Common myeloid progenitor, CD34-positive (primary cell): ENCODE measurements around the gene CFP.

ENCODE experiments used
- CTCF ChIA-PET: fragments of 350-600 bp; sonication (Branson Sonifier 250); formaldehyde crosslinking; loops from one replicate; lab custom pipeline; 2021; ENCODE audit warnings: antibody characterized with exemption; lab: Charles Lee
- POLR2A ChIA-PET: fragments of 350-600 bp; sonication (Branson Sonifier 250); formaldehyde crosslinking; loops from one replicate; lab custom pipeline; 2021; ENCODE audit warnings: antibody characterized with exemption; lab: Charles Lee
- DNase-seq, 3 donors: peaks; one replicate each; pipeline versions ENCODE4 v3.0.0 to v3.0.0-alpha.2; 2013
- H3K27ac ChIP-seq, 2 experiments: 1 replicate in 1 of 2; 2 replicates in 1 of 2; pipeline ENCODE4 v1.7.0; 2013; ENCODE audit warnings: inconsistent platforms in 2 of 2, low read length in 2 of 2, mild to moderate bottlenecking in 2 of 2, low read depth in 1 of 2, moderate library complexity in 1 of 2; ENCODE audit not compliant: severe bottlenecking in 2 of 2, insufficient read depth in 1 of 2, poor library complexity in 1 of 2
- H3K27me3 ChIP-seq, 5 experiments: replicated peaks in 2 of 5; 1 replicate in 3 of 5; 2 replicates in 2 of 5; pipeline versions ENCODE4 v1.6.1 to v1.7.0; 2013; ENCODE audit warnings: low read length in 4 of 5, mild to moderate bottlenecking in 2 of 5, moderate library complexity in 2 of 5, inconsistent platforms in 1 of 5; ENCODE audit not compliant: insufficient read depth in 5 of 5, control insufficient read depth in 4 of 5
- H3K36me3 ChIP-seq, 4 experiments: 1 replicate in 2 of 4; 2 replicates in 2 of 4; pipeline versions ENCODE4 v1.6.1 to v1.7.0; 2013; ENCODE audit warnings: low read length in 3 of 4, control low read depth in 1 of 4, mild to moderate bottlenecking in 1 of 4; ENCODE audit not compliant: control insufficient read depth in 4 of 4, insufficient read depth in 4 of 4
- H3K4me1 ChIP-seq, 4 experiments: 1 replicate in 3 of 4; 2 replicates in 1 of 4; pipeline versions ENCODE4 v1.6.1 to v1.7.1; 2013; ENCODE audit warnings: low read length in 3 of 4, mild to moderate bottlenecking in 3 of 4, control low read depth in 1 of 4, inconsistent platforms in 1 of 4, moderate library complexity in 1 of 4; ENCODE audit not compliant: control insufficient read depth in 4 of 4, insufficient read depth in 4 of 4; ENCODE audit errors: control extremely low read depth in 1 of 4
- H3K4me3 ChIP-seq, 7 experiments: 1 replicate in 4 of 7; 2 replicates in 3 of 7; pipeline versions ENCODE4 v1.5.1 to v1.7.0; 2013; ENCODE audit warnings: mild to moderate bottlenecking in 7 of 7, low read length in 6 of 7, moderate library complexity in 6 of 7, inconsistent platforms in 2 of 7, low read depth in 2 of 7, control low read depth in 1 of 7; ENCODE audit not compliant: insufficient read depth in 4 of 7, control insufficient read depth in 1 of 7; ENCODE audit errors: extremely low read depth in 1 of 7
- H3K9me3 ChIP-seq, 5 experiments: 1 replicate in 4 of 5; 2 replicates in 1 of 5; pipeline versions ENCODE4 v1.6.1 to v1.7.1; 2013; ENCODE audit warnings: low read length in 4 of 5, mild to moderate bottlenecking in 2 of 5, inconsistent platforms in 1 of 5, low read depth in 1 of 5, moderate library complexity in 1 of 5; ENCODE audit not compliant: control insufficient read depth in 4 of 5, insufficient read depth in 2 of 5; ENCODE audit errors: control extremely low read depth in 1 of 5
- WGBS: methylation state at CpG from one replicate; pipeline ENCODE4 v1.1.5; 2013; ENCODE audit not compliant: insufficient coverage; 5-methylcytosine and 5-hydroxymethylcytosine counted together

The CFP gene

GRCh38 chrX:47593522-47593921, 36.2 kb downstream of the CFP start:
- ChIA-PET POLR2A (no interaction called here), CTCF (no interaction called here)
- H3K4me1 ChIP-seq: no peaks in the 10 kb centered on the region
- no peak overlapping the region for H3K4me3 ChIP-seq
- H3K9me3 ChIP-seq: peaks cover 0 to 6% (median 2%) of the 10 kb centered on the region in 5 experiments
- DNase-seq: no peak
- no peaks in the 10 kb centered on the region for H3K36me3 ChIP-seq
- 86% methylated on average over 1 of the region's 4 CpGs for WGBS
- no peaks in the 10 kb centered on the region for H3K27me3 ChIP-seq
- no peak overlapping the region for H3K27ac ChIP-seq

- ChIA-PET POLR2A (no interaction called here), CTCF (no interaction called here)
- Histone ChIP-seq H3K27me3 (peaks cover 0 to 2% (median 0%) of the 10 kb centered on the region in 5 experiments), H3K4me3 (no peak overlapping the region), H3K4me1 (no peaks in the 10 kb centered on the region), H3K36me3 (peaks cover 0 to 6% (median 0%) of the 10 kb centered on the region in 4 experiments), H3K27ac (no peak overlapping the region), H3K9me3 (peaks cover 0 to 3% (median 0%) of the 10 kb centered on the region in 5 experiments)
- WGBS: 89% methylated on average over 4 of the region's 5 CpGs
- no peak for DNase-seq
These were observed 38.7 kb downstream of the CFP start for GRCh38 chrX:47590984-47591383.

GRCh38 chrX:47587906-47588735, 41.6 kb downstream of the CFP start:
- peaks cover 0 to 13% (median 5%) of the 10 kb centered on the region in 4 experiments for H3K36me3 ChIP-seq
- ChIA-PET CTCF (interaction anchor here (0.7 kb wide), 1 partner anchor 41 kb away, joined by 4 read pairs; the partner anchor contains the start of gene CFP), POLR2A (no interaction called here)
- WGBS: 79% methylated on average over 13 of the region's 16 CpGs
- no peak for DNase-seq
- H3K27ac ChIP-seq: no peak overlapping the region
- H3K9me3 ChIP-seq: no peaks in the 10 kb centered on the region
- peaks cover 0 to 7% (median 7%) of the 10 kb centered on the region in 4 experiments for H3K4me1 ChIP-seq
- no peak overlapping the region for H3K4me3 ChIP-seq
- peaks cover 0 to 2% (median 0%) of the 10 kb centered on the region in 5 experiments for H3K27me3 ChIP-seq

GRCh38 chrX:47587091-47587891, 42.4 kb downstream of the CFP start:
- peaks cover 0 to 13% (median 5%) of the 10 kb centered on the region in 4 experiments for H3K36me3 ChIP-seq
- H3K4me3 ChIP-seq: no peak overlapping the region
- H3K9me3 ChIP-seq: no peaks in the 10 kb centered on the region
- DNase-seq: no peak
- CTCF ChIA-PET: no interaction called here
- WGBS: 50% methylated on average over 4 of the region's 4 CpGs
- POLR2A ChIA-PET: no interaction called here
- H3K27ac ChIP-seq: no peak overlapping the region
- peaks cover 0 to 2% (median 0%) of the 10 kb centered on the region in 5 experiments for H3K27me3 ChIP-seq
- peaks cover 0 to 15% (median 12%) of the 10 kb centered on the region in 4 experiments for H3K4me1 ChIP-seq

GRCh38 chrX:47586043-47586787, 43.5 kb downstream of the CFP start:
- DNase-seq: no peak
- H3K9me3 ChIP-seq: no peaks in the 10 kb centered on the region
- POLR2A ChIA-PET: no interaction called here
- WGBS: 89% methylated on average over 9 of the region's 11 CpGs
- no peak overlapping the region for H3K27ac ChIP-seq
- H3K4me1 ChIP-seq: peaks cover 5 to 23% (median 16%) of the 10 kb centered on the region in 4 experiments
- peaks cover 0 to 13% (median 5%) of the 10 kb centered on the region in 4 experiments for H3K36me3 ChIP-seq
- H3K27me3 ChIP-seq: peaks cover 0 to 2% (median 0%) of the 10 kb centered on the region in 5 experiments
- CTCF ChIA-PET: interaction anchor here (0.5 kb wide), 1 partner anchor 1982 kb away, joined by 3 read pairs; no protein-coding TSS in a partner anchor
- no peak overlapping the region for H3K4me3 ChIP-seq

- DNase-seq: no peak
- peaks cover 0 to 13% (median 5%) of the 10 kb centered on the region in 4 experiments for H3K36me3 ChIP-seq
- H3K4me1 ChIP-seq: peaks cover 5 to 23% (median 16%) of the 10 kb centered on the region in 4 experiments
- CTCF ChIA-PET: no interaction called here
- H3K27me3 ChIP-seq: peaks cover 0 to 2% (median 0%) of the 10 kb centered on the region in 5 experiments
- POLR2A ChIA-PET: no interaction called here
- H3K9me3 ChIP-seq: no peaks in the 10 kb centered on the region
- H3K4me3 ChIP-seq: no peak overlapping the region
- WGBS: 84% methylated on average over 16 of the region's 16 CpGs
- H3K27ac ChIP-seq: no peak overlapping the region
These were observed 44.5 kb downstream of the CFP start for GRCh38 chrX:47585273-47585672.
